ENCODE results near the gene CDH22. TPM values are rescaled to one million over a fixed set of nuclear protein-coding genes. Genes with fewer than 3 reads are reported as not detected.

Gene CDH22
- total and polyA plus RNA-seq, 2 donors (not counting 1 experiment from before 2014, with no cell fraction given) = not detected

GRCh38 chr20:46211331-46211722, 97.0 kb downstream of the CDH22 start:
- intact Hi-C loops (cut with micrococcal nuclease) = no loop called here
- 97% methylated on average over 4 of the region's 8 CpGs for WGBS (ENCODE audit: insufficient coverage)

More at GRCh38 chr20:46211331-46211722, 97.0 kb downstream of the CDH22 start:
- CTCF ChIA-PET = no interaction called here
- Mint-ChIP-seq H3K4me3 (no peak overlapping the region), H3K9me3 (ENCODE audit: insufficient read depth) (no peaks in the 10 kb centered on the region), H3K27me3 (peaks cover 50% of the 10 kb centered on the region), H3K4me1 (peaks cover 4% of the 10 kb centered on the region), H3K27ac (no peak overlapping the region)
- TF ChIP-seq CTCF (IDR thresholded peaks at IDR 0.05) (no peak), EZH2 (IDR thresholded peaks at IDR 0.05; ENCODE audit: borderline replicate concordance, insufficient read depth, low read depth, low read length, poor library complexity, severe bottlenecking) (no peak)
- H4K20me1 ChIP-seq (ENCODE audit: control insufficient read depth, insufficient read depth, low read length, poor library complexity, severe bottlenecking) = no peaks in the 10 kb centered on the region
- H3K9me3 ChIP-seq (ENCODE audit: control extremely low read depth in 1 of 3, control insufficient read depth in 2 of 3, insufficient read depth in 1 of 3, low read length in 2 of 3) = no peaks in the 10 kb centered on the region
- no peak for DNase-seq
- no peaks in the 10 kb centered on the region for H3K4me1 ChIP-seq (ENCODE audit: control insufficient read depth in 2 of 2, insufficient read depth in 2 of 2, low read length in 2 of 2)
- H3K9ac ChIP-seq (ENCODE audit: low read length) = no peak overlapping the region
- H3K4me3 ChIP-seq (ENCODE audit: control extremely low read depth in 1 of 5, extremely low read depth in 1 of 5, insufficient read depth in 1 of 5, low read depth in 2 of 5, low read length in 4 of 5) = no peak overlapping the region
- H3K4me2 ChIP-seq (replicated peaks; ENCODE audit: low read depth, low read length, poor library complexity, severe bottlenecking) = no peak overlapping the region
- H3K27me3 ChIP-seq (replicated peaks in 1 of 4; ENCODE audit: control extremely low read depth in 1 of 4, control insufficient read depth in 3 of 4, insufficient read depth in 4 of 4, low read length in 3 of 4) = peaks cover 0 to 5% (median 2%) of the 10 kb centered on the region in 4 experiments
- H2AFZ ChIP-seq (ENCODE audit: insufficient read depth, low read depth, low read length, poor library complexity, severe bottlenecking) = no peak overlapping the region
- H3K36me3 ChIP-seq (replicated peaks in 1 of 2; ENCODE audit: control extremely low read depth in 1 of 2, control insufficient read depth in 1 of 2, extremely low read depth in 1 of 2, insufficient read depth in 2 of 2, low read length in 1 of 2) = no peaks in the 10 kb centered on the region
- H3K79me2 ChIP-seq (ENCODE audit: control insufficient read depth, insufficient read depth, low read length) = no peaks in the 10 kb centered on the region
- POLR2A ChIA-PET = no interaction called here
- H3K27ac ChIP-seq (ENCODE audit: low read length in 2 of 2) = no peak overlapping the region
- ATAC-seq (ENCODE audit: low read depth) = no peak
